NCI-H187 (cell line): ENCODE data around the gene CHST4.
"Not testable (repeated sequence)": the region's sequence is repeated elsewhere in the genome, so short reads cannot be mapped to it uniquely, and the experiment has no call there.

Experiments used
- DNase-seq, 2 experiments: peaks; one replicate each; lab custom pipeline; 2025; lab: John Stamatoyannopoulos, UW

Gene CHST4

GRCh38 chr16:71524566-71525553, 1.4 kb upstream of the CHST4 start:
- DNase-seq = no peak

DNA sequence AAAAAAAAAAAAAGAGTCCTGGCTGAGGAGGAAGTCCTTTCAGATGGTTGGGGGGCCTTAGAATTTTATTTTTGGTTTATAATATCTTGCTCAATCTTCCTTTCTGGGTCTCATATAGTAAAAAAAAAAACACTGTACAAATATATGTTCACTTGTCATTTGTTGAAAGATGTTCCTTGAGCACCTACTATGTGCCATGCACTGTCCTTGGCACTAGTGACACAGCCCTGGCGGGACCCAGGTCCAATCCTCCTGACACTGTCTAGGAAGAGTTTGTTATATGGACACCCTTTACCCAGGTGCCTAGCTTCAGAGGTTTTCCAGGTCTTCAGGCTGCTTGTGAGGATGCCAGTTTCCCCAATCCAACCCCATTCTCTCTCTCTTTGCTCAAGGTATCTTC, 2.0 kb downstream of the CHST4 start:
- no peak for DNase-seq

- no peak for DNase-seq
Observed at GRCh38 chr16:71528863-71529262, 2.6 kb downstream of the CHST4 start.

GRCh38 chr16:71532366-71532765, 6.1 kb downstream of the CHST4 start:
- no peak for DNase-seq

DNA sequence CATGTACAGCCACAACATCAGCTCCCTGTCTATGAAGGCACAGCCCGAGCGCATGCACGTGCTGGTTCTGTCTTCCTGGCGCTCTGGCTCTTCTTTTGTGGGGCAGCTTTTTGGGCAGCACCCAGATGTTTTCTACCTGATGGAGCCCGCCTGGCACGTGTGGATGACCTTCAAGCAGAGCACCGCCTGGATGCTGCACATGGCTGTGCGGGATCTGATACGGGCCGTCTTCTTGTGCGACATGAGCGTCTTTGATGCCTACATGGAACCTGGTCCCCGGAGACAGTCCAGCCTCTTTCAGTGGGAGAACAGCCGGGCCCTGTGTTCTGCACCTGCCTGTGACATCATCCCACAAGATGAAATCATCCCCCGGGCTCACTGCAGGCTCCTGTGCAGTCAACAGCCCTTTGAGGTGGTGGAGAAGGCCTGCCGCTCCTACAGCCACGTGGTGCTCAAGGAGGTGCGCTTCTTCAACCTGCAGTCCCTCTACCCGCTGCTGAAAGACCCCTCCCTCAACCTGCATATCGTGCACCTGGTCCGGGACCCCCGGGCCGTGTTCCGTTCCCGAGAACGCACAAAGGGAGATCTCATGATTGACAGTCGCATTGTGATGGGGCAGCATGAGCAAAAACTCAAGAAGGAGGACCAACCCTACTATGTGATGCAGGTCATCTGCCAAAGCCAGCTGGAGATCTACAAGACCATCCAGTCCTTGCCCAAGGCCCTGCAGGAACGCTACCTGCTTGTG, 10.7 kb downstream of the CHST4 start:
- no peak for DNase-seq

- DNase-seq = peak in 1 of 2 experiments; percentile 28
Observed at GRCh38 chr16:71537643-71538042, 11.4 kb downstream of the CHST4 start.

GRCh38 chr16:71542377-71542776, 16.2 kb downstream of the CHST4 start:
- no peak for DNase-seq

DNA sequence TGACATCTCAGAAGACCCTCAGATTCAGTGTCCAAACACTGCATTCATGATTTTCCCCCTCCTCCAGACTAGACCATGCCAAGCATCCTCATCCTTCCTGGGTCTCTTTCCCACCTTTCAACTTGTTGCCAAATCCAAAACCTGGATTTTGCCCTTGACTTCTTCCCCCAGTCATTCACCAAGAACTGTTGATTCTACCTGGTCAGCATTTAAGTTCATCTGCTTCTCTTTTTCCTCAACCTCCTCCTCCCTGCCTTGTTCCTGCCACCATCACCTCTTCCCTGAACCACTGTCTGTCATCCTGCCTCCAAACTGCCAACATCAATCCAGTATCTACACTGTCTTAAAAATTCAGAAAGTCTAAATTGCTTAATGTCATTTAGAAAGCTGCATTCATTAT, 20.9 kb downstream of the CHST4 start:
- no peak for DNase-seq

GRCh38 chr16:71552698-71553503, 26.7 kb downstream of the CHST4 start:
- DNase-seq = no peak

DNA sequence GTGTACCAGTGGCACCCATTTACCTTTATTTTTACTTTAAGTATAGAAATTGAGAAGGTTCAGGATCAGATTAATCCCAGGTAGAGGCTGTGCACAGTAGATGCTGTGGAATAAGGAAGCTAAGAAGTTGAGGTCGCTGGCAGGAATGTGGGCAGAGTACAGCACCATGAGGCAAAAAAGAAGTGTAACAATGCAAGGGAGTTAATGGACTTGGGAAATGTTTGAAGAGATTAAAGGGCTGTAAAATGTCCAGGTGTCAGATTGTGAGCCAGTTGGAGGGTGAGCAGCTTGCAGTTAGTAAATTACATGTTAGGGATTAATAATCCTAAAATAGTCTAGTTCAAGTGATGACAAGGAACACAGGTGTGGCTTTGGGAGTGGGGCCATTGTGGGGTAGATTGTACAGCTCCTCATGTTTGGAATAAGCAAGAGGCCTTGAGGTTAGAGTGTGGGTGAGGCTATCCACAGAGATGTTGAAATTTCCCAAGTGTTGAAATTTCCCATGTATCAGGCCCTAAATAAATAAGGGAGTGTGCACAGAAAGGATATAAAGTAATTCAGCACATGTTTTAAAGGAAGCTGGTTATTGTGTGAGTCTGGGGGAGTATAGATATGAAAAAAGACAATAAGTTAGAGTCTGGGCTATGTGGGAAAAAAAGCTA, 29.1 kb downstream of the CHST4 start:
- DNase-seq = no peak

DNA sequence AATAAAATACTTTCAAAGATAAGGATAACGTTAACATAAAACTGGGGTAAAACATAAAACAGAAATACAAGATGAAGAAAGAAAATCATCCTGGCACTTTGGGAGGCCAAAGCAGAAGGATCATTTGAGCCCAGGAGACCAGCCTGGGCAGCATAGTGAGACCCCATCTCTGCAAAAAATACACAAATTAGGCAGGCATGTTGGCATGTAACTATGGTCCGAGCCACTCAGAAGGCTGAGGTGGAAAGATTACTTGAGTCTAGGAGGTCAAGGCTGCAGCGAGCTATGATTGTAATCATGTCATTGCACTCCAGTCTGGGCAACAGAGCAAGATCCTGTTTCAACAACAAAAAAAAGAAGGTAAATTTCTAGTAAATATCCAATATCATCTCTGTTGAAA, 31.1 kb downstream of the CHST4 start:
- DNase-seq = no peak

- no peak for DNase-seq
Observed at GRCh38 chr16:71557954-71558582, 31.8 kb downstream of the CHST4 start.

DNA sequence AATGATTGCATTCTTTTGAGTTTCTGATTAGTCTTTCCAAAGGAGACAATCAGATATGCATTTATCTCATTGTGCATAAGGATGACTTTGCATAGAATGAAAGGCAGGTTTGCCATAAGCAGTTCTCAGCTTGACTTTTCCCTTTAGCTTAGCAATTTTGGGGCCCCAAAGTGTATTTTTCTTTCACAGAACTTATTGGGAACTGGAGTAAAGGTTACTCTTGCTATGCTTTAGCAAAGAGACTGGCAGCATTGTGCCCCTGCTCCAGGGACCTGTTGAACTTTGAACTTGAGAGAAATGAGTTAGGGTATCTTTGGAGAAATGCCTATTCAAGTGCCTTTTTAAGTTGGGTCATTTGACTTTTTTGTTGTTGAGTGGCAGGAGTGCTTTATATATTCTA, 33.6 kb downstream of the CHST4 start:
- no peak for DNase-seq

- DNase-seq = not testable (repeated sequence)
Observed at GRCh38 chr16:71561886-71562285, 35.7 kb downstream of the CHST4 start.

DNA sequence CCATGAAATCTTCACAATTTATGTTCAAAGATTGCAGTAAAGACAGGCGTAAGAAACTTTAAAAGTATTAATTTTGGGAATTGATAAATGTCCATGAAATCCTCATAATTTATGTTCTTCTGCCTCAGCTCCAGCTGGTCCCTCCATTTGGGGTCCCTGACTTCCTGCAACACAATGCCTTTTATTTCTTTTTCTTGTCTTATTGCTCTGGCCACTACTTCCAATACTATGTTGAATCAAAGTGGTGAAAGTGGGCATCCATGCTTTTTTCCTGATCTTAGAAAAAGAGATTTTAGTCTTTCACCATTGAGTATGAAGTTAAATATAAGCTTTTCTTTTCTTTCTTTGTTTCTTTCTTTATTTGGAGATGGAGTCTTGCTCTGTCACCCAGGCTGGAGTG, 36.3 kb downstream of the CHST4 start:
- DNase-seq = no peak

GRCh38 chr16:71564335-71564967, 38.2 kb downstream of the CHST4 start:
- no peak for DNase-seq

GRCh38 chr16:71565812-71566700, 39.8 kb downstream of the CHST4 start:
- no peak for DNase-seq

GRCh38 chr16:71567931-71568330, 41.7 kb downstream of the CHST4 start:
- DNase-seq = no peak

- DNase-seq = no peak
Observed at GRCh38 chr16:71568551-71568950, 42.3 kb downstream of the CHST4 start.

GRCh38 chr16:71569621-71570020, 43.4 kb downstream of the CHST4 start:
- no peak for DNase-seq
